ENCODE results near the gene POMGNT2.

POMGNT2 gene

GRCh38 chr3:43104660-43105595 lies 951 bp downstream of the POMGNT2 start:
- no peak for DNase-seq (ENCODE audit: low read depth, low spot score)
- H3K27ac ChIP-seq = no peak overlapping the region

DNA sequence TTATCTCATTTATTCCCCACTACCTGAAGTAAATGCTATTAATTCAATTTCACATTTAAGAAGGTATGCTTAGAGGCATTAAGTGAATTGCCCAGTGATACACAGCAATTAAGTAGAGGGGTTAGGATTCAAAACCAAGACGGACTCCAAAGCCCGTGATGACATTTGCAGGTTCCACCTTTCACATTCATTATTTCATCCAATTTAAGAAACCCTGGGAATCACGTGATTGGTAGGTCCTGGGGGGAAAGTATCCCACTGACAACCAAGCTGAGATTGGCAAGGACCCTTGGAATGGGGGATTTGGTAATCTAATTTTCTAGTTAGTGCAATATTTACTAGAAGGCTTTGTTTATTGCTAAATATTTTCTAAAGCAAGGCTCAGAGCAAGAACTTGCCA lies 1.8 kb downstream of the POMGNT2 start:
- no peak overlapping the region for H3K27ac ChIP-seq
- no peak for DNase-seq (ENCODE audit: low read depth, low spot score)

GRCh38 chr3:43102773-43103480 lies 3.0 kb downstream of the POMGNT2 start:
- no peak for DNase-seq (ENCODE audit: low read depth, low spot score)
- H3K27ac ChIP-seq = no peak overlapping the region

GRCh38 chr3:43098761-43099160 lies 7.1 kb downstream of the POMGNT2 start:
- DNase-seq (ENCODE audit: low read depth, low spot score) = no peak
- H3K27ac ChIP-seq = no peak overlapping the region

GRCh38 chr3:43097400-43098080 lies 8.3 kb downstream of the POMGNT2 start:
- no peak for DNase-seq (ENCODE audit: low read depth, low spot score)
- H3K27ac ChIP-seq = no peak overlapping the region

- DNase-seq (ENCODE audit: low read depth, low spot score) = no peak
- no peak overlapping the region for H3K27ac ChIP-seq
These were observed 9.1 kb downstream of the POMGNT2 start for GRCh38 chr3:43096761-43097160.

- no peak for DNase-seq (ENCODE audit: low read depth, low spot score)
These were observed 10.5 kb downstream of the POMGNT2 start for GRCh38 chr3:43095370-43095769.

GRCh38 chr3:43094851-43095250 lies 11.0 kb downstream of the POMGNT2 start:
- no peak overlapping the region for H3K27ac ChIP-seq
- DNase-seq (ENCODE audit: low read depth, low spot score) = no peak

More at GRCh38 chr3:43095370-43095769, 10.5 kb downstream of the POMGNT2 start:
- no peak overlapping the region for H3K27ac ChIP-seq

GRCh38 chr3:43094381-43094780 lies 11.5 kb downstream of the POMGNT2 start:
- DNase-seq (ENCODE audit: low read depth, low spot score) = no peak
- no peak overlapping the region for H3K27ac ChIP-seq

- no peak overlapping the region for H3K27ac ChIP-seq
- DNase-seq (ENCODE audit: low read depth, low spot score) = no peak
These were observed 11.9 kb downstream of the POMGNT2 start for GRCh38 chr3:43093974-43094373.

GRCh38 chr3:43093006-43093405 lies 12.9 kb downstream of the POMGNT2 start:
- DNase-seq (ENCODE audit: low read depth, low spot score) = no peak
- no peak overlapping the region for H3K27ac ChIP-seq

- DNase-seq (ENCODE audit: low read depth, low spot score) = no peak
- no peak overlapping the region for H3K27ac ChIP-seq
These were observed 14.4 kb downstream of the POMGNT2 start for GRCh38 chr3:43091481-43091880.

DNA sequence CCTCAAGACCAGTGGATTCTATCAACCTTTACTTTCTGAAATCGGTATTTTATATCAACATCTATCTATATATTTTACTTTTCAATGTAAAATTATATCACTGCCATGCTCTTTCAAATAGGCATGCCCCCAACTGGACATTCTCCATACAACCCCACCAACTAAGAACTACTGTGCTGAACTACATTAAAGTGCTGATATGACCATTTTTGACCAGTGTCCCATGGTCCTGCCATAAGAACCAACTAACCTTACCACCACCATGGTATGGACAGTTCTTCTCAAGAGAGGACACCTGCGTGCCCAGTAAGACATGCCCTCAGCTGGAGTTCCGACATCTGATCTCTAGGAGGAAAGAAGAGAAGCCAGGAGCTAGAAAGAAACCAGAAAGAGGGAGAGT lies 15.6 kb downstream of the POMGNT2 start:
- DNase-seq (ENCODE audit: low read depth, low spot score) = no peak

DNA sequence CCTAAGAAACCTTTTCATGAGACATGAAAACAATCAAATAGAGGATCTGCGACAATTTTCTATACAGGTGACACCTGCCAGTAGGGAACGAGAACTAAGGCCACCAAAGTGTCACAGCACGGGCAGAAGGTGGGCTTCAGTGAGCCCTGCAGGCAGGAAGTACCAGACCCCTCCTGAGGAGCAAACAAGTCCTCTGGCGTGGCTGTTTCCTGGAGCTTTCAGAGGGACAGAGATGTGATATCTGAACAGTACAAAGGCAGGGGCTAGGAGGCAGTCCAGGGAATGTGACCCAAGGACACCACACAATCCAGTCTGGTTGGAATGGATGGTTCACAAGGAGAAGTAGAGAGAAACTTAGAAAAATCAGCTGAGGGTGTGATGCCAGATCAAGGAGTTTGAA lies 16.8 kb downstream of the POMGNT2 start:
- no peak for DNase-seq (ENCODE audit: low read depth, low spot score)
- H3K27ac ChIP-seq = no peak overlapping the region

More for the DNA sequence above, 15.6 kb downstream of the POMGNT2 start:
- H3K27ac ChIP-seq = no peak overlapping the region

- DNase-seq (ENCODE audit: low read depth, low spot score) = no peak
- H3K27ac ChIP-seq = no peak overlapping the region
These were observed 18.6 kb downstream of the POMGNT2 start for GRCh38 chr3:43087249-43087776.

- DNase-seq (ENCODE audit: low read depth, low spot score) = no peak
These were observed 19.3 kb downstream of the POMGNT2 start for GRCh38 chr3:43086460-43087165.

DNA sequence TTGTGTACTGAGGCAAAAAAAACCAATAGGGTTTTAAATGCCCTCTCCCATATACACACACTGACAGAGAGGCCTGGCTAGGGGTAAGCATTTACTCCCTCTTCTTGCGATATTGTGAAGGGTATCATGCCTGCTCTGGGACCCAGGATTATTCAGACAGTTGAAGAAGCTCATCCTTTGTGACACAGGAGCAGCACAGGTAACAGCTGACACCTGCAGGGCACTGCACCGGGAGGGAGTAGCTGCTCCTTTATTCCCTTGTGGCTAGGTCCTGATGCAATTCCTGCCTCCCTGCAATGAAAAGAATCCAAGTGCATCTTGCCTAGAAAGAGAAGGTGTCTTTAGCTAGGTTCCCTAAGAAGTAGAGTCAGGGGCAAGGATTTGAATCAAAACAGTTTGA lies 23.4 kb downstream of the POMGNT2 start:
- no peak overlapping the region for H3K27ac ChIP-seq
- DNase-seq (ENCODE audit: low read depth, low spot score) = no peak

More at GRCh38 chr3:43086460-43087165, 19.3 kb downstream of the POMGNT2 start:
- no peak overlapping the region for H3K27ac ChIP-seq

- no peak for DNase-seq (ENCODE audit: low read depth, low spot score)
- no peak overlapping the region for H3K27ac ChIP-seq
These were observed 24.1 kb downstream of the POMGNT2 start for GRCh38 chr3:43081796-43082195.

DNA sequence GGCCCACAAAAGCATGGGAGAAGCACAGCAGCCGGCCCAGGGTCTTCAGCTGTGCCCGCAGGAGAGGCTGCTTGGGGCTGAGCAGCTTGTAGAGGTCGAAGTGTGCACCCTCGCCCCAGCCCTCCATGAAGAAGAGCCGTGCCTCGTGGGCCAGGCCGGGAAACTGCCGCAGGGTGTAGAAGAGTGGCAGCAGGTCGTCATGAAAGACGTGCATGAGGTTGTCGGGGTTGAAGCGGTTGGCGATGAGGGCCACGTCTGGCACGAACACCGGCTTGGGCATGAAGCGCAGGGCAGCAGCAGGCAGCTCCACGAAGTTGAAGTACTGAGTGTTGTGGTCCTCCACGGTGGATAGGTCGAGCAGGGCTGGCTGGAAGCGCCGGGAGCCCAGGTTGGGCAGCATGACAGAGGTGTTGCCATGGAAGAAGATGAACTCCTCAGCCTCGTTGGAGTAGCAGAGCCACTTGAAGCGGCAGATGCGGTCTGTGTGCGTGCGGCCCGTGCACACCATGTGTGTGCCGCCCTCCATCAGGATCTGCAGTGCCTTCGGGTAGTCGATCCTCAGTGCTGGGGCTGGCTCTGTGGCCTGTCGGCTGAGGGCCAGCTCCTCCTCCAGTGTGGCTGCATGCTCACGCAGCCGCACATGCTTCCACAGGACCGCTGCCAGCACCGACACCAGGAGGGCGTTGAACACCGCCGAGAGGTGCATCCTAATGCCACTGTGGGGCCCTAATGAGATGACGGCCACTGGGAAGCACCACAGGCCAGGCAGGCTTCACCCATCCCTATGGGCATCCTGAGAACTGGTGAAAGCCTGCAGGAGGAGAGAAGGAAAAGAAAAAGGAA lies 24.9 kb downstream of the POMGNT2 start:
- DNase-seq (ENCODE audit: low read depth, low spot score) = no peak
- H3K27ac ChIP-seq = no peak overlapping the region
